ENCODE results near the gene NAV2.

NAV2 gene

GRCh38 chr11:20154381-20154780 is 441.7 kb downstream of the NAV2 start:
- peak; percentile 81 for DNase-seq

- no peak for DNase-seq
Observed at GRCh38 chr11:20155683-20156279, 443.1 kb downstream of the NAV2 start.

GRCh38 chr11:20156280-20156875 is 443.7 kb downstream of the NAV2 start:
- no peak for DNase-seq

- no peak for DNase-seq
Observed at GRCh38 chr11:20156876-20157613, 444.4 kb downstream of the NAV2 start.

- no peak for DNase-seq
Observed at GRCh38 chr11:20157728-20158127, 445.1 kb downstream of the NAV2 start.

GRCh38 chr11:20158597-20159257 is 446.1 kb downstream of the NAV2 start:
- DNase-seq, result peak; percentile 63

- DNase-seq, result no peak
Observed at GRCh38 chr11:20159466-20160381, 447.1 kb downstream of the NAV2 start.

- DNase-seq, result no peak
Observed at GRCh38 chr11:20160425-20161229, 448.0 kb downstream of the NAV2 start, which contains the start of gene DBX1. DBX1 (minus strand) TSS chr11:20160475; CDS start chr11:20160324, 151 bp downstream.

- no peak for DNase-seq
Observed at GRCh38 chr11:20161230-20161918, 448.7 kb downstream of the NAV2 start.

GRCh38 chr11:20161923-20162744 is 449.5 kb downstream of the NAV2 start:
- no peak for DNase-seq

GRCh38 chr11:20162824-20163782 is 450.5 kb downstream of the NAV2 start:
- no peak for DNase-seq

GRCh38 chr11:20163783-20164481 is 451.3 kb downstream of the NAV2 start:
- DNase-seq, result no peak

Measured in fibroblast of upper back skin (primary cell).